HCT116 (cell line): ENCODE results near the gene GPT2. TPM values are rescaled to one million over a fixed set of nuclear protein-coding genes. Genes with fewer than 3 reads are reported as not detected.

Experiments used
- ATAC-seq: fragments of 200-7000 bp; cut with Tn5 transposase; 2 replicates; pipeline ENCODE4 v1.9.1; 2020; ENCODE audit warnings: mild to moderate bottlenecking, moderate library complexity
- BruUV-seq: library from RNA; stranded (reverse); fragments of 400-500 nt; replicated peaks from 2 replicates; lab custom pipeline; 2021; lab: Mats Ljungman, UMichigan
- CTCF ChIA-PET: fragments of 300-600 bp; sonication (Branson Sonifier 250); formaldehyde crosslinking; loops from one replicate; lab custom pipeline; 2021; ENCODE audit warnings: antibody characterized with exemption; lab: Charles Lee
- POLR2A ChIA-PET: fragments of 300-600, 350-600 bp; sonication (Branson Sonifier 250); formaldehyde crosslinking; loops from one replicate; lab custom pipeline; 2021; ENCODE audit warnings: antibody characterized with exemption; lab: Charles Lee
- RAD21 ChIA-PET, 2 experiments: fragments of 300-600 bp; sonication (Branson Sonifier 250); formaldehyde crosslinking; loops; one replicate each; lab custom pipeline; 2023; ENCODE audit warnings: low total read pairs in 2 of 2; ENCODE audit not compliant: uncharacterized antibody in 2 of 2, unreplicated experiment in 2 of 2, low non-redundant PET in 1 of 2; lab: Charles Lee
- DNase-seq: peaks from one replicate; pipeline ENCODE4 v3.0.0-alpha.2; 2010; ENCODE audit warnings: low read depth, low spot score
- H2AFZ ChIP-seq: fragments of 200-600 bp; shearing (Covaris generic), sonication (generic); 2 replicates; pipeline ENCODE4 v1.6.1; 2017; ENCODE audit warnings: low read depth, mixed run types, mixed read lengths, antibody characterized with exemption, low read length; ENCODE audit not compliant: poor library complexity, severe bottlenecking
- H3K27ac ChIP-seq: 2 replicates; pipeline ENCODE4 v1.5.1; 2012; ENCODE audit warnings: low read depth, low read length
- H3K27me3 ChIP-seq: fragments of 200-600 bp; sonication (generic); 2 replicates; pipeline ENCODE4 v1.6.1; 2016; ENCODE audit warnings: mixed run types, low read length, mixed read lengths; ENCODE audit not compliant: insufficient read depth
- H3K36me3 ChIP-seq, 2 experiments: fragments of 200-500 bp in 1 of 2; fragments of 200-600 bp in 1 of 2; sonication (Bioruptor generic) in 1 of 2; sonication (generic) in 1 of 2; 2 replicates each; pipeline versions ENCODE4 v1.5.1 to v1.6.1; 2014 to 2016; ENCODE audit warnings: low read length in 2 of 2, inconsistent platforms in 1 of 2, mixed read lengths in 1 of 2, mixed run types in 1 of 2; ENCODE audit not compliant: insufficient read depth in 2 of 2, control insufficient read depth in 1 of 2
- H3K4me1 ChIP-seq, 2 experiments: fragments of 200-600 bp in 1 of 2; sonication (generic) in 1 of 2; 2 replicates each; pipeline versions ENCODE4 v1.5.1 to v1.6.1; 2012 to 2017; ENCODE audit warnings: low read length in 2 of 2, inconsistent platforms in 1 of 2, mild to moderate bottlenecking in 1 of 2, mixed read lengths in 1 of 2, mixed run types in 1 of 2, moderate library complexity in 1 of 2; ENCODE audit not compliant: insufficient read depth in 2 of 2, control insufficient read depth in 1 of 2
- H3K4me2 ChIP-seq: fragments of 200-600 bp; sonication (generic); 2 replicates; pipeline ENCODE4 v1.6.1; 2017; ENCODE audit warnings: mixed run types, low read length, mixed read lengths
- H3K4me3 ChIP-seq, 2 experiments: fragments of 200-600 bp in 1 of 2; sonication (generic) in 1 of 2; replicated peaks in 1 of 2; 2 replicates each; pipeline ENCODE4 v1.5.1; 2011 to 2016; ENCODE audit warnings: low read length in 2 of 2, control low read depth in 1 of 2, low read depth in 1 of 2, mild to moderate bottlenecking in 1 of 2, mixed read lengths in 1 of 2, mixed run types in 1 of 2
- H3K79me2 ChIP-seq: fragments of 200-600 bp; sonication (generic); 2 replicates; pipeline ENCODE4 v1.6.1; 2017; ENCODE audit warnings: mild to moderate bottlenecking, mixed run types, low read length, moderate library complexity, mixed read lengths; ENCODE audit not compliant: insufficient read depth
- H3K9ac ChIP-seq: fragments of 200-600 bp; sonication (generic); 2 replicates; pipeline ENCODE4 v1.6.1; 2016; ENCODE audit warnings: low read length, mixed read lengths
- H3K9me2 ChIP-seq: fragments of 200-600 bp; sonication (generic), shearing (Covaris generic); 2 replicates; pipeline ENCODE4 v1.6.1; 2017; ENCODE audit warnings: mixed run types, mild to moderate bottlenecking, moderate library complexity; ENCODE audit not compliant: insufficient read depth
- H3K9me3 ChIP-seq, 2 experiments: fragments of 200-500 bp in 1 of 2; fragments of 200-600 bp in 1 of 2; sonication (Bioruptor generic) in 1 of 2; sonication (generic) in 1 of 2; 2 replicates each; pipeline ENCODE4 v1.6.1; 2014 to 2017; ENCODE audit warnings: low read length in 2 of 2, mixed read lengths in 2 of 2, inconsistent platforms in 1 of 2, low read depth in 1 of 2, mild to moderate bottlenecking in 1 of 2, mixed run types in 1 of 2, moderate library complexity in 1 of 2; ENCODE audit not compliant: control insufficient read depth in 1 of 2, insufficient read depth in 1 of 2
- H4K20me1 ChIP-seq: fragments of 200-600 bp; sonication (generic), shearing (Covaris generic); 2 replicates; pipeline ENCODE4 v1.6.1; 2017; ENCODE audit warnings: mixed run types, mild to moderate bottlenecking, moderate library complexity; ENCODE audit not compliant: insufficient read depth
- ATF3 ChIP-seq: IDR thresholded peaks from 2 replicates; pipeline ENCODE4 v1.6.1; 2012
- CEBPB ChIP-seq: IDR thresholded peaks from 2 replicates; pipeline ENCODE4 v1.6.1; 2012; ENCODE audit warnings: low read depth
- EZH2 ChIP-seq: fragments of 200-600 bp; sonication (generic); IDR thresholded peaks from 2 replicates; pipeline ENCODE4 v1.6.1; 2017; ENCODE audit warnings: antibody characterized with exemption, mixed run types
- EZH2phosphoT487 ChIP-seq: fragments of 200-600 bp; IDR thresholded peaks from 2 replicates; pipeline ENCODE4 v1.6.1; 2018; ENCODE audit warnings: antibody characterized with exemption, borderline replicate concordance
- MAX ChIP-seq: IDR thresholded peaks from 2 replicates; pipeline ENCODE4 v1.6.1; 2012
- POLR2A ChIP-seq: IDR thresholded peaks from 2 replicates; pipeline ENCODE4 v1.7.0; 2011; ENCODE audit warnings: borderline replicate concordance; ENCODE audit not compliant: insufficient read depth, insufficient read length; ENCODE audit errors: extremely low read depth
- REST ChIP-seq: IDR thresholded peaks from 2 replicates; pipeline ENCODE4 v1.6.1; 2012; ENCODE audit warnings: low read depth
- SIN3A ChIP-seq: IDR thresholded peaks from 2 replicates; pipeline ENCODE4 v1.6.1; 2012; ENCODE audit warnings: low read depth
- YY1 ChIP-seq: IDR thresholded peaks from 2 replicates; pipeline ENCODE4 v1.6.1; 2011; ENCODE audit warnings: low read length, low read depth, moderate library complexity, mild to moderate bottlenecking; ENCODE audit not compliant: insufficient replicate concordance; ENCODE audit errors: extremely low read depth
- ZBTB33 ChIP-seq: IDR thresholded peaks from 2 replicates; pipeline ENCODE4 v1.6.1; 2011; ENCODE audit warnings: mild to moderate bottlenecking, low read length, moderate library complexity; ENCODE audit not compliant: insufficient replicate concordance; ENCODE audit errors: extremely low read depth
- ZFX ChIP-seq: fragments of 450-650 bp; IDR thresholded peaks from 2 replicates; pipeline ENCODE4 v1.6.1; 2017
- ZNF274 ChIP-seq: fragments of 200-500 bp; sonication (Bioruptor generic); IDR thresholded peaks from 2 replicates; pipeline ENCODE4 v1.6.1; 2014; ENCODE audit warnings: mild to moderate bottlenecking, low read depth, low read length, inconsistent platforms
- intact Hi-C: fragments of 100-400 bp; cut with micrococcal nuclease; formaldehyde crosslinking; loops from 2 replicates; pipeline ENCODE4 v1.10.0; 2022
- total RNA-seq: library from RNA; stranded (reverse); gene quantifications from one replicate; pipeline ENCODE4 v1.2.1, GENCODE V29; 2021; ENCODE audit not compliant: unreplicated experiment

GPT2 gene
- total RNA-seq, 1 experiment from 2014 or later, result 50.6 TPM

- Histone ChIP-seq H3K4me2 (no peak overlapping the region), H3K9ac (no peak overlapping the region), H3K27ac (no peak overlapping the region), H2AFZ (no peak overlapping the region), H3K4me1 (peaks cover 19 to 31% of the 10 kb centered on the region in 2 experiments), H3K9me3 (no peaks in the 10 kb centered on the region), H3K36me3 (peaks cover under 1 to 3% of the 10 kb centered on the region in 2 experiments; a peak in 3 of 4 replicates), H4K20me1 (no peaks in the 10 kb centered on the region), H3K79me2 (no peaks in the 10 kb centered on the region), H3K9me2 (no peaks in the 10 kb centered on the region), H3K4me3 (no peak overlapping the region), H3K27me3 (no peaks in the 10 kb centered on the region)
- TF ChIP-seq CEBPB (no peak), REST (no peak), EZH2 (no peak), ZNF274 (no peak), ATF3 (no peak), SIN3A (no peak), ZFX (no peak), MAX (no peak), YY1 (no peak), EZH2phosphoT487 (no peak), ZBTB33 (no peak), POLR2A (no peak)
- ChIA-PET CTCF (interaction anchor here (0.7 kb wide), 1 partner anchor 64 kb away, joined by 3 read pairs; no protein-coding TSS in a partner anchor), RAD21 (no interaction called here), POLR2A (no interaction called here)
- intact Hi-C loops, result no loop called here
- no peak for DNase-seq
- no TSS peak for BruUV-seq
- no peak for ATAC-seq
These were observed 34.2 kb downstream of the GPT2 start for GRCh38 chr16:46918400-46918799.
